ENCODE data around the gene UPK3BL2. TPM values are rescaled to one million over a fixed set of nuclear protein-coding genes. Genes with fewer than 3 reads are reported as not detected.
A peak's percentile ranks its signal among the peaks of the same experiment; 100 is the strongest.
"Not testable (repeated sequence)": the region's sequence is repeated elsewhere in the genome, so short reads cannot be mapped to it uniquely, and the experiment has no call there.

UPK3BL2 gene
- total RNA-seq, 4 donors from 2014 or later = 1.5 to 10.0 (median 6.7) TPM

DNA sequence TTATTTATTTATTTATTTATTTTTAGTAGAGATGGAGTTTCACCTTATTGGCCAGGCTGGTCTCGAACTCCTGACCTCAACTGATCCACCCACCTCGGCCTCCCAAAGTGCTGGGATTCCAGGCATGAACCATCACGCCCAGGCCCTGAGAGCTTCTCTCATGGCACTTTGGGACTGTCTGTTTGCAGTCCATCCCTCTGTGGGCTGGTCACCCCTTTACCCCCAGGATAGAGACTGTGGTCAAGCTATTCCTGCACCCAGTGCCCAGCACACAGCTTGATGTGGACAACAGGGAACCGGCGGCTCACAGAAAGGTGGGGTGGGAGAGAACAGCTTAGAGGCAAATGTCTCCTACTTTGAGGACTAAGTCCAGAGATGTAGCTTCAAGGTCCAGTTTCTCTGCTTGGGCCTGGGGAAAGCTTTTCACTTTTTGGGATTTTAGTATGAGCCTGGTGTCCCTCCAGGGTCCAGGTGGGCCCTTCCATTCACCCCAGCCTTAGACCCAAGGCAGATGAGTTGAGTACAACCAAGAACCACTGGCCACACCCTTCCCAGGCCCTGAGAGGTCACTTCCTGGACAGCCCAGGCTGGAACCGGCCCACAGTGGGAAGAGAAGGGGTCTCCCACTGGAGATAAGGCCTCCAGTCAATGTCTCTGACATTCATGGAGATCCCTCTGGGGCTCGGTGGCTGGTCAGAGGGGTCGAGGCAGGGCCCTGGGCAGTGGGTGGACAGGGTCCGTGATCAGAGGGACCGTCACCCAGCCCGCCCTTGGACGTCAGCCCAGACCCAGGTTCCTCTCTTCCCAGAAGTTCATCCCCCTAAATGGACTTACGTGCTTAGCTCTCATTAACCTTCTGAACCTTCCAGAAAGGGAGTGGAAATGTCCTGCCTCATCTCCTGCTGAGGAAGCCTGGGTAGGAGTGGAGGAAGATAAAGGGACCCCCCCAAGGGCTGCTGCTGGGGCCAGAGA is 15.4 kb downstream of the UPK3BL2 start:
- DNase-seq (ENCODE audit: low spot score in 2 of 2); H3K9me3 ChIP-seq; H3K27me3 ChIP-seq; H3K4me1 ChIP-seq; H3K36me3 ChIP-seq; H3K4me3 ChIP-seq; H3K27ac ChIP-seq: not testable (repeated sequence)
- WGBS, 2 donors = 86% methylated on average over 4 of the region's 13 CpGs; no CpG with 5 or more reads in 1 of the 2 donors

DNA sequence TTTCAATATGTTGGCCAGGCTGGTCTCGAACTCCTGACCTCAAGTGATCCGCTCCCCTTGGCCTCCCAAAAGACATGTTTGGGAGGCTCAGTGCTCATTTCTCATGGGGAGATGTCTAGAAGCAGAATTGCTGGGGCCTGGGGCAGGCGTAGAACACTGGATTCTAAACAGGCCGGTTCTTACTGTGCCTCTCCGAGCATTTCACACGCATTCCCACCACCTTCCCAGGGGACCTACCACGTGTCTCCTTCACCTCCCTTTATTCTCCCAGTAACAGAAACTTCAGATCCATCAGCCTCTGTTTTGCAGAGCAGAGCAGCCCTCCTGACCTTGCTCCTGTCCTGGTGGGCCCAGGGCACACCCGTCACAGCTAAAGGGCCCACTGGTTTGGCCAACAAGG is 16.3 kb downstream of the UPK3BL2 start:
- not testable (repeated sequence) for H3K36me3 ChIP-seq; H3K27ac ChIP-seq; DNase-seq (ENCODE audit: low spot score in 2 of 2); H3K9me3 ChIP-seq; H3K4me1 ChIP-seq; H3K27me3 ChIP-seq; H3K4me3 ChIP-seq
- 67 to 69% methylated on average over 1 of the region's 8 CpGs for WGBS, 2 donors

DNA sequence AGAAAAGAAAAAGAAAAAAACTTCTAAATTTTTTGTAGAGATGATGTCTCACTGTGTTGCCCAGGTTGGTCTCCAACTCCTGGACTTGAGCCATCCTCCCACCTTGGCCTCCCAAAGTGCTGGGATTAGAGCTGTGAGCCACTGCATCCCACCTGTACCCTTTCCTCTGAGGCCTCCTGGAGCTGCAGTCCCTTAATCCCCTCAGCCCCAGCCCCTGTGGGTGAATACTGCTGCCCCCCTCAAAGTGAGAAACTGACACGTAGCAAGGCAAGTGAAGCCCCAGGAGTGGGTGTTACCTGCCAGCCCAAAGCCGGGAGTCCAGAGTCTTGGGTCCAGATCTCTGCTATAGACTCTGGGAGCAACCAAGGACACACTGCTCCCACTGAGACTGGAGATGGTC is 18.7 kb downstream of the UPK3BL2 start:
- not testable (repeated sequence) for H3K4me3 ChIP-seq; H3K36me3 ChIP-seq; DNase-seq (ENCODE audit: low spot score in 2 of 2); H3K9me3 ChIP-seq; H3K27ac ChIP-seq; H3K27me3 ChIP-seq; H3K4me1 ChIP-seq
- WGBS, 2 donors = 40% methylated on average over 1 of the region's 2 CpGs; no CpG with 5 or more reads in 1 of the 2 donors

DNA sequence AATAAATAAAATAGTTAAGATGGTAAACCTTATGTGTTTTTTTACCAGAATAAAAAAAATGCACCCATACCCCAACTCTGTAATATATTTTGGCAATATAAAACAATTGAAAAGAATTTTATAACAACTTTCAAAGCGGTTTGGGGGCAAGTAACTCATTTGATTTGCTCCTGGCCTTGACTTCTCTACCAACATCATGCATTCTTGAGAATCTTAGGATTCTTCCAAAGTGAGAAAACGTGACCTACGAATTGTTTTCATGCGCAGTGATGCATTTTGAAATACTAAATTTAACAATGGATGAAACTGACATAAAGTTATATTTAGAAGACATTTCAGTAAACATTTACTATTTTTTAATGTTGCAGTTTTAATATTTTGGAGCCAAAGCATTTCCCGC is 22.7 kb downstream of the UPK3BL2 start:
- H3K27me3 ChIP-seq; DNase-seq (ENCODE audit: low spot score in 2 of 2); H3K27ac ChIP-seq; H3K9me3 ChIP-seq; H3K36me3 ChIP-seq; H3K4me3 ChIP-seq; H3K4me1 ChIP-seq: not testable (repeated sequence)
- 49 to 63% methylated on average over 4 of the region's 5 CpGs for WGBS, 2 donors

DNA sequence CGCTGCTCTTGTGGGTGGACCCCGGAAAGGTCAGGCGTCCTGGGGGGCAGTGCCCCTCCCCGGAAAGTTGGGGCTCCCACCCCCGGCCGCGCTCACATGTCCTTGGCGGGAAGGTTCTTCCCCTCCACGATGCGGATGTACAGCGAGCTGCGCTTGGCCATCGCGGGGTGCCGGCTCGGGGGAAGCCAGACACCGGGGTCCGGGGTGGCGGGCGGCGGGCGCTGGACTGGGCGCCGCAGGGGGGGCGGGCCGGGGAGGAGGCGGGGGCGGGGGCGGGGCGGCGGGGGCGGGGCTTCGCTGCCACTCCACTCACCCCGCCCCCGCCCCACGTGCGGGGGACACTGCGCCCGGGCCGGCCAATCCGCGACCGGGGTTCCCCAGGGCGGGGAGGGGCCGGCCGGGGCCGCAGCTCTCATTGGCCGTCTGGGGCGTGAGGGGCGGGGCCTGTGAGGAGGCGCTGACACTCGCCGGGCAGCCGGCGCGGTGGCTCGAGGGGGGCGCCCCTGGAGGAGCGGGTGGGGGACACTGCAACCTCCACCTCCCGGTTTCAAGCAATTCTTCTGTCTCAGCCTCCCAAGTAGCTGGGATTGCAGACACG is 25.8 kb downstream of the UPK3BL2 start, which contains the start of gene RASA4B:
Gene RASA4B, minus strand, starts transcription at position 228 of the 598 bp plus-strand sequence. Its CDS starts 67 bp downstream, at position 161.
- not testable (repeated sequence) for H3K9me3 ChIP-seq; H3K36me3 ChIP-seq; H3K27ac ChIP-seq; H3K27me3 ChIP-seq; DNase-seq (ENCODE audit: low spot score in 2 of 2); H3K4me1 ChIP-seq
- WGBS, 2 donors = no CpG with 5 or more reads among the region's 61 CpGs
- H3K4me3 ChIP-seq = peak within 1 kb of the TSS in 1 of 4 donors; percentile 41

DNA sequence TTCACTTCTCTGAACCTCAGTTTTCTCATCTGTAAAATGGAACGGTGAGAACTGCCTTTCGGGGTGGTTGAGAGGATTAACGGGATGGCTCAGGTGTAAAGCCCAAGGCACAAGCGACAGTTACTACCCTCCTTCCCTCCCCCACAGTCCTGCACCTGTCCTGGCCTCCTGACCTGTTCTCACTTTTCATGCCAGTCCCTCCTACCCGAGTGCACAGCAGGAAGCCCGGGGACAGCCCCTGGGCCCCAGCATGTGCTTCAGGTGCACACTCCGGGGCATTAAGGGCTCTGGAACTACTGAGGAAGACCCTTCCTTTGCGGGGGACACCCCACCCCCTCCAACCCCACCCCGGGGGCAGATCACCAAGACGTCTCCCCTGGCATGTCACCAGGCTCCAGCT is 26.5 kb downstream of the UPK3BL2 start:
- WGBS, 2 donors = no CpG with 5 or more reads among the region's 10 CpGs
- not testable (repeated sequence) for H3K27ac ChIP-seq; DNase-seq (ENCODE audit: low spot score in 2 of 2)

DNA sequence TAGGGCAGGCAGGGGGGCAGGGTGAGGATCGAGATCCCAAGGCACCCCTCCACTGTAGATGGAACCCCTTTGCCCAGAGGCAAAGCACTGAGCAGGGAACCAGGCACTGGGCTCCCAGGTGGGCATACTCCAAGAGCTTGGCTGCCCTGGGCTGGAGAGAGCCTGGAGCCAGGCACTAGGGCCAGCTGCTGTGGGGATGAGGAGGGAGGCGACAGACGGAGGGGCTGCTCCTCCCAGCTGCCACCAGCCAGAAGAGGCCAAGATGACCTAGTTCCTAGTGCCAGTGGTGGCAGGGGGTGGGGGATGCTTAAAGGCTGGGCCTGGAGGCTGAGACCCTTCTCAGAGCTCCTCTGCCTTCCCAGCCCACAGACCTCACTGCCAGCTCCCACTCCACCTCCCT is 27.6 kb downstream of the UPK3BL2 start:
- WGBS, 2 donors = no CpG with 5 or more reads among the region's 3 CpGs

More for the DNA sequence above, 26.5 kb downstream of the UPK3BL2 start:
- not testable (repeated sequence) for H3K27me3 ChIP-seq, H3K4me3 ChIP-seq, H3K4me1 ChIP-seq, H3K36me3 ChIP-seq, H3K9me3 ChIP-seq

DNA sequence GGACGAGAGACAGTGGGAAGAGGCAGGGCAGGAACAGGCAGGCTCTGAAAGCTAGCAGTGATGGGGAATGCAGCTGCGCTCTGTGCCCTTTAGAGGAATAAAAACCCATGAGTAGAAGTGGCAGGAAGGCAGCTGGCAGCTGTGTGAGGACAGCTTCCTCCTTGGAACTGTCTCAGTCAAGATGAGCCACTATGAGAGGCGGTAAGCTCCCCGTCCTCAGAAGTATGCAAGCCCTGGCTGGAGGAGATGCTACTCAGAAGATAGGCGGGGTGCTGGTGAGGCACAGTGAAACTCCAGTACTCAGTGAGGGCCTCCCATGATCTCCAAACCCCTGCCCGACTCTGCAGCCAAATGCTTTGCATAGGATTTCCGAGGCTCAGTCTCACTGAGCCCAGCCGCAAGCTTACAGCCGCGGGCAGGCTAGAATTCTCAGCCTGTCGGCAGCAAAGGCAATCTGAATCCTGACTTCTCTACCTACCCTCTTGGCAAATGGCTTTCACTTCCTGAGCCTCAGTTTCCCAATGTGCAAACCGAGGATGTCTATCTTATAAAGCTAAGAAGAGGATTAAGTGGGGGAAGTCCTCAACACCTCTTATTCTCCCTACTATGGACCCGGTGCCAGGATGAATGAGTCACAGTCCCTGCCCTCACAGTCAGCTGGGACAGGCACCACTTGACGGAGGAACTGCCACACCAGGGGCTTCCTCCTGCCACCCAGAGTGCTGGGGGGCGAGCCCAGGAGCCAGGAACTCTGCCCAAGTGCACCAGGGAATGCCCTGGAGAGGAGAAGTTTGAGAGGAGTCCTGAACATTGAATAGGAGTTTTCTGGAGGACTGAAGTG is 28.4 kb downstream of the UPK3BL2 start:
- H3K4me1 ChIP-seq; H3K9me3 ChIP-seq; H3K27ac ChIP-seq; H3K27me3 ChIP-seq; H3K4me3 ChIP-seq; H3K36me3 ChIP-seq; DNase-seq (ENCODE audit: low spot score in 2 of 2): not testable (repeated sequence)
- WGBS, 2 donors = no CpG with 5 or more reads among the region's 15 CpGs

More for the DNA sequence above, 27.6 kb downstream of the UPK3BL2 start:
- not testable (repeated sequence) for H3K36me3 ChIP-seq; H3K27me3 ChIP-seq; H3K27ac ChIP-seq; H3K4me1 ChIP-seq; DNase-seq (ENCODE audit: low spot score in 2 of 2); H3K9me3 ChIP-seq; H3K4me3 ChIP-seq

DNA sequence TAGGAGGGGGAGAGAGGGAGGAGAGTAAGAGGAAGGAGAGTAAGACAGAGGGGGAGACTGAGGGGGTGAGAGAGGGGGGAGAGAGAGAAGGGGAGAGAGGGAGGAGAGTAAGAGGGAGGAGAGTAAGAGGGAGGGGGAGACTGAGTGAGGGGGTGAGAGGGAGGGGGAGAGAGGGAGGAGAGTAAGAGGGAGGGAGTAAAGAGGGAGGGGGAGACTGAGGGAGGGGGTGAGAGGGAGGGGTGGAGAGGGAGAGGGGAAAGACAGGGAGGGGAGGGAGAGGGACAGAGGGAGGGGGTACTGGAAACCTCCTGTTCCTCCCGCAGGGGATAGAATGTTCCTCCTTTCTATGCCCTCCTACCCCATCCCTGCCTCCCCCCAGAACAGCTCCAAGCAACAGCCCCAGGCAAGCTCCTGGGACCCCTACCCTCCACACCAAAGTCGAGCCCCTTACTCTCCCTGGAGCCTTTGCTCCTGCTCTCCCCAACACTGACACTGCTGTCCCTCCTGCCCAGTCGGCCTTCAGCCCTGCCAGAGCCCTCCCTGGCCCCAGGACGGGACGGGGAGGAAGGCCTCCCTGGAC is 30.8 kb downstream of the UPK3BL2 start:
- not testable (repeated sequence) for H3K9me3 ChIP-seq, H3K4me1 ChIP-seq, H3K36me3 ChIP-seq, H3K27me3 ChIP-seq
- Histone ChIP-seq H3K27ac (peak overlapping the region; percentile 56 to 94 (median 66)), H3K4me3 (peak overlapping the region in 1 of 4 donors; percentile 29)
- 3 to 10% methylated on average over 2 to 5 of the region's 5 CpGs for WGBS, 2 donors
- peak; percentile 12 to 41 for DNase-seq (ENCODE audit: low spot score in 2 of 2)

DNA sequence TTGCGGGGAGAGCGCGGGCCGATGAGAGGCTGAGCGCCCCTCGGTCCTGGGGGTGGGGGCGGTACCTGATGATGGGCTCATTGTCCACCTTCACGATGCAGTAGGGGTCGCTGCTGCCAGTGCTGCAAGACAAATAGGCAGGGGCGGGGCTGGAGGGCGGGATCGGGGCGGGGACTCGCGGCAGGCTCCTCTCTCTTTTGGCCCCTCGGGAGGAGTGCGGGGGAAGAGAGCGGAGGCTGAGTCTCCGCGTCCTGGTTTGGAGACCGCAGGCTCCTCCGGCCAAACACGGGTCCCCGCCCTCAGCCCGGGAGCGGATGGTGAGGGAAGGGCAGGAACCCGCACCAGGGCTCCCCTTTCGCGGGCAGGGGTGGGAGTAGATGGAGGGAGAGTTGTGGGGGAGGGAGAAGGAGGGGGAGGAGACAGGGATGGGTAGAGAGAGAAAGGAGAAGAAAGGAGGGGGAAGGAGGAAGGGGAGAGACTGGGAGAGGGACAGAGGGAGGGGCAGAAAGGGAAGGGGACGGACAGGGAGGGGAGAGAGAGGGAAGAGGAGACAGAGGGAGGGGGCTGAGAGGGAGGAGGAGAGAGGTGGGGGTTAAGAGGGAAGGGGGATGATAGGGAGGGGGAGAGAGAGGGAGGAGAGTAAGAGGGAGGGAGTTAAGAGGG is 31.5 kb downstream of the UPK3BL2 start:
- H3K4me1 ChIP-seq; H3K36me3 ChIP-seq; H3K27ac ChIP-seq; DNase-seq (ENCODE audit: low spot score in 2 of 2); H3K4me3 ChIP-seq; H3K27me3 ChIP-seq; H3K9me3 ChIP-seq: not testable (repeated sequence)
- WGBS, 2 donors = no CpG with 5 or more reads among the region's 30 CpGs

DNA sequence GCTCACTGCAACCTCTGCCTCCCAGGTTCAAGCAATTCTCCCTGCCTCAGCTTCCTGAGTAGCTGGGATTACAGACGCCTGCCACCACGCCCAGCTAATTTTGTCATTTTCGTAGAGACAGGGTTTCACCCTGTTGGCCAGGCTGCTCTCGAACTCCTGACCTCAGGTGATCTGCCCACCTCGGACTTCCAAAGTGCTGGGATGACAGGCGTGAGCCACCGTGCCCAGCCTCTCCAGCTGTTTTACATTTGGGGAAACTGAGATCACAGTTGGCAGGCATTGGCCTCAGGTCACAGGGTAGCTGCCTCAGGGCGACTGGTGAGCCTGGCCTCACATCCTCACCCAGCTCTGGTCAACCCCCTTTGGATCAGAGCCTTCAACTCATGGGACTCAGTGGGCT is 32.9 kb downstream of the UPK3BL2 start:
- DNase-seq (ENCODE audit: low spot score in 2 of 2); H3K36me3 ChIP-seq; H3K27ac ChIP-seq; H3K4me3 ChIP-seq; H3K27me3 ChIP-seq; H3K9me3 ChIP-seq; H3K4me1 ChIP-seq: not testable (repeated sequence)
- 67% methylated on average over 3 of the region's 8 CpGs; no CpG with 5 or more reads in 1 of the 2 donors for WGBS, 2 donors

DNA sequence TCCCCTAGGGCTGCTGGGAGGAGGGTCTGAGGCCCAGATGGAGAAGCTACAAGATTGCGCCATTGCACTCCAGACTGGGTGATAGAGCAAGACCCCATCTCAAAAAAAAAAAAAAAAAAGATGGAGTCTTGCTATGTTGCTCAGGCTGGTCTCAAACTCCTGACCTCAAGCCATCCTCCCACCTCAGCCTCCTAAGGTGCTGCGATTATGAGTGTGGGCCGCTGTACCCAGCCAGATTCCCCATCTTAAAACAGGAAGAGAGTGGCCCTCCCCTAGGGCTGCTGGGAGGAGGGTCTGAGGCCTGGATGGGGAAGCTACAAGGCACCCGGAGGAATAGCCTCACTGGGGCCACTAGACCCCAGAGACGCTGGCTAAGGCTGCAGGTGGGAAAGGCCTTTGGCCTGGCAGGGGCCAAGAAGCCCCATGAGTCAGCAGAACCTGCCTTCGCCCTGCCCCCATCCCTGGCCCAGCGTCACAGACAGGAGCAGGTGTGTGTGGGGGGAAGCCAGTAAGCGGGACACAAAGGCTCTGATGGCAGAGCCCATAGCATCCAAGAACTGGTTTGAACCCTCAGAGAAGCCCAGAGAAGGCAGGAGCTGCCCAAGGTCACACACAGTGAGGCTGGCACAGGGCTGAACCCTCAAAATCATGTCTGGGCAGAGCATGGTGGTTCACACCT is 35.9 kb downstream of the UPK3BL2 start:
- DNase-seq (ENCODE audit: low spot score in 2 of 2) = not testable (repeated sequence)

More for the DNA sequence above, 35.9 kb downstream of the UPK3BL2 start:
- not testable (repeated sequence) for H3K9me3 ChIP-seq, H3K4me3 ChIP-seq, H3K36me3 ChIP-seq, H3K27me3 ChIP-seq, H3K27ac ChIP-seq, H3K4me1 ChIP-seq
- WGBS, 2 donors = 82 to 83% methylated on average over 2 of the region's 8 CpGs
